HFFc6 (cell line): ENCODE data around the gene FAM124B. TPM values are rescaled to one million over a fixed set of nuclear protein-coding genes. Genes with fewer than 3 reads are reported as not detected.
"Not testable (repeated sequence)": the region's sequence is repeated elsewhere in the genome, so short reads cannot be mapped to it uniquely, and the experiment has no call there.

Experiments used
- DNase-seq: peaks from one replicate; pipeline ENCODE4 v3.0.0-alpha.2; 2018
- H3K27ac Mint-ChIP-seq: 2 replicates; pipeline ENCODE4 v1.8.0; 2020; ENCODE audit warnings: mild to moderate bottlenecking, mixed read lengths
- H3K27me3 Mint-ChIP-seq: 2 replicates; pipeline ENCODE4 v1.8.0; 2021; ENCODE audit warnings: mild to moderate bottlenecking, moderate library complexity, mixed read lengths; ENCODE audit not compliant: insufficient read depth
- H3K36me3 Mint-ChIP-seq: 2 replicates; pipeline ENCODE4 v1.8.0; 2021; ENCODE audit warnings: low read depth, mixed read lengths
- H3K4me1 Mint-ChIP-seq: 2 replicates; pipeline ENCODE4 v1.8.0; 2020; ENCODE audit warnings: low read depth, mixed read lengths
- H3K4me3 Mint-ChIP-seq: 2 replicates; pipeline ENCODE4 v1.8.0; 2020; ENCODE audit warnings: mild to moderate bottlenecking, moderate library complexity, mixed read lengths
- H3K9me3 Mint-ChIP-seq: 2 replicates; pipeline ENCODE4 v1.8.0; 2020; ENCODE audit warnings: mild to moderate bottlenecking, mixed read lengths
- total RNA-seq, 6 experiments: library from RNA; stranded (reverse); fragmentation: NEBNext Ultra II Directional; extraction: Animal tissue kit (Norgen Biotek cat#: 25700); gene quantifications; 2 replicates in 1 of 6; 3 replicates in 5 of 6; pipeline ENCODE4 v1.2.3, GENCODE V29; 2021
- TF ChIP-seq, protein P1 (sequence below): fragments of 200-600 bp; sonication (generic); IDR thresholded peaks from 2 replicates; pipeline ENCODE4 v1.5.0; 2021; ENCODE audit warnings: antibody characterized with exemption, mild to moderate bottlenecking

FAM124B gene
- total RNA-seq, 6 experiments from 2014 or later = 0.10 TPM; not detected in 5

DNA sequence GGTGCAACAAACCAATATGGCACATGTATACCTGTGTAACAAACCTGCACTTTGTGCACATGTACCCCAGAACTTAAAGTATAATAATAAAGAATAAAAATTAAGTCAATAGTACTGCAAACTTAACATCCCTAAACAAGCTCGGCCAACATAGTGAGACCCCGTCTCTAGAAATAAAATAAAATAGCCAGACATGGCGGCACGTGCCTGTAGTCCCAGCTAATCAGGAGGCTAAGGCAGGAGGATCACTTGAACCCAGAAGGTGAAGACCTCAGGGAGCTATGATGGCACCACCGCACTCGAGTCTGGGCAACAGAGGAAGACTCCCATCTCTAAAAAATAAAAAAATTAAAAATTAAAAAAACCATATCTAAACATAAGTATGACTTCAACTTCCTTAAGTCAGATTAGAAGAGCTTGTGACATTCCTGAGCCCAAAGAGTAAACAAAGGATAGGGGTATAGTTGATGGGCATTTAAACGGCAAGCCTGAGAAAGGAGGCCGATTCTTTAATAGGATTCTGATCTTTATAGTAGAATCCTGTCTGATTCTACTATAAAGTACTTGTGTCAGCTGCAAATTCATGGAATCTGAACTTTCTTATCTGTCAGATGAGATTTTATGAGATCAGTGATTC lies 1.6 kb downstream of the FAM124B start:
- H3K4me1 Mint-ChIP-seq = peaks cover 8% of the 10 kb centered on the region; the same call in 1 of the 2 replicates
- DNase-seq = no peak
- no peak overlapping the region for H3K27ac Mint-ChIP-seq
- no peaks in the 10 kb centered on the region for H3K36me3 Mint-ChIP-seq
- TF ChIP-seq, protein P1, sequence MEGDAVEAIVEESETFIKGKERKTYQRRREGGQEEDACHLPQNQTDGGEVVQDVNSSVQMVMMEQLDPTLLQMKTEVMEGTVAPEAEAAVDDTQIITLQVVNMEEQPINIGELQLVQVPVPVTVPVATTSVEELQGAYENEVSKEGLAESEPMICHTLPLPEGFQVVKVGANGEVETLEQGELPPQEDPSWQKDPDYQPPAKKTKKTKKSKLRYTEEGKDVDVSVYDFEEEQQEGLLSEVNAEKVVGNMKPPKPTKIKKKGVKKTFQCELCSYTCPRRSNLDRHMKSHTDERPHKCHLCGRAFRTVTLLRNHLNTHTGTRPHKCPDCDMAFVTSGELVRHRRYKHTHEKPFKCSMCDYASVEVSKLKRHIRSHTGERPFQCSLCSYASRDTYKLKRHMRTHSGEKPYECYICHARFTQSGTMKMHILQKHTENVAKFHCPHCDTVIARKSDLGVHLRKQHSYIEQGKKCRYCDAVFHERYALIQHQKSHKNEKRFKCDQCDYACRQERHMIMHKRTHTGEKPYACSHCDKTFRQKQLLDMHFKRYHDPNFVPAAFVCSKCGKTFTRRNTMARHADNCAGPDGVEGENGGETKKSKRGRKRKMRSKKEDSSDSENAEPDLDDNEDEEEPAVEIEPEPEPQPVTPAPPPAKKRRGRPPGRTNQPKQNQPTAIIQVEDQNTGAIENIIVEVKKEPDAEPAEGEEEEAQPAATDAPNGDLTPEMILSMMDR = no peak
- no peaks in the 10 kb centered on the region for H3K9me3 Mint-ChIP-seq
- no peak overlapping the region for H3K4me3 Mint-ChIP-seq
- H3K27me3 Mint-ChIP-seq = peaks cover 22% of the 10 kb centered on the region

DNA sequence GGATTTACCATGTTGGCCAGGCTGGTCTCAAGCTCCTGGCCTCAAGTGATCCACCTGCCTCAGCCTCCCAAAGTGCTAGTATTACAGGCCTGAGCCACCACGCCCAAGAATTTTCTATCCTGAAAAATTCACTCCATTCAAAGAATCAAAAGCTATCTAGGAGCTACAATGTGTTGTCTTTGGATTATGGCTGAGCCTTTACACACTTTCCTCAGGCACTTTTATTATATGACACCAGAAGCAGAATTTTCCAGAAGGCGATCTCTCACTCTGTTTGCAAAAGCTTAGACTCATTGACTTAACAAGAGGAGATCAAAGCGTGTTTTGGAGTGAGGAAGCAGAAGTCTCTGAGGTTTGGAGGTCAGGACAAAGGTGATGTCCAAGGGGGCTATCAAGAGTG lies 3.6 kb downstream of the FAM124B start:
- TF ChIP-seq, protein P1 = no peak
- H3K27me3 Mint-ChIP-seq = peaks cover 31% of the 10 kb centered on the region
- no peak overlapping the region for H3K4me3 Mint-ChIP-seq
- H3K36me3 Mint-ChIP-seq = no peaks in the 10 kb centered on the region
- no peaks in the 10 kb centered on the region for H3K9me3 Mint-ChIP-seq
- no peak for DNase-seq
- no peak overlapping the region for H3K27ac Mint-ChIP-seq
- peaks cover 8% of the 10 kb centered on the region; the same call in 1 of the 2 replicates for H3K4me1 Mint-ChIP-seq

DNA sequence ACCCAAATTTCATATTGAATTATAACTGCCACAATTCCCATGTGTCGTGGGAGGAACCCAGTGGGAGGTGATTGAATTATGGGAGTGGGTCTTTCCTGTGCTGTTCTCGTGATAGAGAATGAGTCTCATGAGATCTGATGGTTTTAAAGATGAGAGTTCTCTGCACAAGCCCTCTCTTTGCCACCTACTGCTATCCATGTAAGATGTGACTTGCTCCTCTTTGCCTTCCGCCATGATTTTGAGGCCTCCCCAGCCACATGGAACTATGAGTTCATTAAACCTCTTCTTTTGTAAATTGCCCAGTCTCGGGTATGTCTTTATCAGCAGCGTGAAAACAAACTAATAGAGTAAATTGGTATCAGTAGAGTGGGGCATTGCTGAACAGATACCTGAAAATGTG lies 4.8 kb downstream of the FAM124B start:
- H3K4me3 Mint-ChIP-seq, H3K4me1 Mint-ChIP-seq, H3K27ac Mint-ChIP-seq, H3K9me3 Mint-ChIP-seq, H3K36me3 Mint-ChIP-seq, DNase-seq: not testable (repeated sequence)
- H3K27me3 Mint-ChIP-seq = peaks cover 34% of the 10 kb centered on the region

DNA sequence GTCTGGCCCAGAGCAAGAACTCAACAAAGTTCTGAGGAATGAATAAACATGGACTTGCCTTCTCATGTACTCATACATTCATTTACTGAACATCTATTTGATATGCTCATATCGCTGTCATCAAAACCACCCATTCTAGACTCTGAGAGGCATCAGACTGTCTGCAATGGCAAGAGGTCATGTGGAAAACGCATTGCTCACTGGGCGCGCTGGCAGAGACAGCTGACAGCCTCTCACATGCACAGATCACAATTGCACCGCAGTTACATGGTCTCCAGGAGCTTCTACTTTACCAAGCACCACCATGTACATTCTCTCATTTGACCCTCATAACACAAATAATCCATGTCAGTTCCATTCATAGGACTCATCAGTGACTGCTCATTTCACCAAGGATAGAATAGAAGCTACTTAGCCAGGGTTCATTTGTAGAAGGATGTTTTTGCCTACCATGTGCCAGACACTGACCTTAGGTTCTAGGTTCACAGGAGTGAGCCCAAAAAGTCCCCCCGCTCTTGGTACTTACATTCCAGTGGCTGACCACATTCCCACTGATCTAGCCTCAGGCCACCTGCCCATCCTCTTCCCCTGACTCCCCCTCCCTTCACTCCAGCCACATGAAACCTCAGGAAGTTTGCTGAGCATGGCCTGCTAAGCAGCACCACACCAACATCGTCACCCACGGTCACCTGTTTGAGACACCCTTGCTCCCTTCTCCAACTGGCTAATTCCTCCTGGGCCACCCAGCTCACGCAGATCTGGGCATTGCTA lies 6.1 kb downstream of the FAM124B start:
- no peaks in the 10 kb centered on the region for H3K36me3 Mint-ChIP-seq
- peaks cover 35% of the 10 kb centered on the region for H3K27me3 Mint-ChIP-seq
- H3K9me3 Mint-ChIP-seq = no peaks in the 10 kb centered on the region
- DNase-seq = no peak
- H3K4me1 Mint-ChIP-seq = no peaks in the 10 kb centered on the region
- TF ChIP-seq, protein P1 = no peak
- no peak overlapping the region for H3K4me3 Mint-ChIP-seq
- H3K27ac Mint-ChIP-seq = no peak overlapping the region

DNA sequence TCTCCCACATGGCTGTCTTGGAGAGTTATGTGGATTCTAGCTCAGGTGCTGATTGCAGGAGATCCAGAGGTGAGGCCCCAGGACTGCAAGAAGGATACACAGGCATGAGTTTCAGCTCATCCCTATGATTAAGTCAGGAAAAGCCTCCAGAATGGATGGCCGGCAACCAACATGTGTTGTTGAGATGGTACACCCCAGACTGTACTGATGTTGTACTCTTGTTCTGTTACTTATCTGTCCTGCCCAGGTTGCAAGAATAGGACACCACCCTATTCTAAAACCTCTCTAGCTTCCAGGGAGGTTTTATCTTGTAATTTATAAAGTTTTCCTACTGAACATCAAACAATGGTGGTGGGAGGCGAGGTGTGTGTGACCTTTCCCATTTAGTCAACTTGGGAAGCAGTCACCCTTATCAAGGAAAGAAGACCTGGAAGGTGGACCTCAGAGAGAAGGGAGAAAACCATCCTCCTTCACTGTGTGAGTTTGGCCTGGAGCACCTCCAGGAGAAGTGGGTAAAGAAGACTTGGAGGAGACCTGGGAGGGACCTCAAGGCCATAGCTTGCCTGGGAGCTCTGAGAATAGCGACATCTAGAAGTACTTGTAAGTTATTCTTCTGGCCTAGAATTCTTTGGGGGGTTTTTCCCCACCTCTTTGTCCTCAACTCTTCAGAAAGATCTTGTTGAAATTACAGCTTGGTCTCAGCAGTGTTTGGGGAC lies 8.6 kb downstream of the FAM124B start:
- H3K4me1 Mint-ChIP-seq = no peaks in the 10 kb centered on the region
- H3K36me3 Mint-ChIP-seq = no peaks in the 10 kb centered on the region
- DNase-seq = no peak
- no peak overlapping the region for H3K4me3 Mint-ChIP-seq
- peaks cover 48% of the 10 kb centered on the region for H3K27me3 Mint-ChIP-seq
- TF ChIP-seq, protein P1 = no peak
- no peaks in the 10 kb centered on the region for H3K9me3 Mint-ChIP-seq
- H3K27ac Mint-ChIP-seq = no peak overlapping the region

DNA sequence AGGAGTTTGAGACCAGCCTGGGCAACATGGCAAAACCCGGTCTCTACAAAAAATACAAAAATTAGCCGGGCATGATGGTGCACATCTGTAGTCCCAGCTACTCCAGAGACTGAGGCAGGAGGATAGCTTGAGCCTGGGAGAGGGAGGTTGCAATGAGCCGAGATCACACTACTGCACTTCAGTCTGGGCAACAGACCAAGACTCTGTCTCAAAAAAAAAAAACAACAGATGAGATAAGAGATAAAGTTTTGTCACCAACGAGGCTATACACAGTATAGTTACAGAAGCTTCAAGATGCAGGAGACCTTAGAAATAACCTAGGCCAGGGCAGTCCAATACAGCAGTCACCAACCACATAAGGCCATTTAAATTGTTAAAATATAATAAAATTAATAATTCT lies 9.4 kb downstream of the FAM124B start:
- Mint-ChIP-seq H3K27ac (no peak overlapping the region), H3K36me3 (no peaks in the 10 kb centered on the region), H3K4me3 (no peak overlapping the region), H3K27me3 (peaks cover 48% of the 10 kb centered on the region), H3K9me3 (no peaks in the 10 kb centered on the region), H3K4me1 (no peaks in the 10 kb centered on the region)
- TF ChIP-seq, protein P1 = no peak
- DNase-seq = no peak
